Vagina (tissue), 2 donors: ENCODE measurements around the gene QARS1. TPM values are rescaled to one million over a fixed set of nuclear protein-coding genes. Genes with fewer than 3 reads are reported as not detected.

ENCODE experiments used
- DNase-seq, 2 donors: peaks; one replicate each; pipeline ENCODE4 v3.0.0-alpha.2; 2017; ENCODE audit errors: extremely low spot score in 2 of 2
- H3K27ac ChIP-seq: fragments of 200-600 bp; sonication (generic); one replicate; pipeline ENCODE4 v1.5.1; 2019
- H3K27me3 ChIP-seq: fragments of 200-600 bp; sonication (generic); one replicate; pipeline ENCODE4 v1.5.1; 2019
- H3K36me3 ChIP-seq, 2 donors: fragments of 200-600 bp; sonication (generic); one replicate each; pipeline ENCODE4 v1.5.1; 2017 to 2019
- H3K4me1 ChIP-seq: fragments of 200-600 bp; sonication (generic); one replicate; pipeline ENCODE4 v1.5.1; 2019
- H3K4me3 ChIP-seq, 2 donors: fragments of 200-600 bp; sonication (generic); 1 replicate in 1 of 2; 2 replicates in 1 of 2; pipeline ENCODE4 v1.5.1; 2016 to 2019
- H3K9me3 ChIP-seq: fragments of 200-600 bp; sonication (generic); one replicate; pipeline ENCODE4 v1.5.1; 2019
- CTCF ChIP-seq, 3 experiments: fragments of 450-650 bp in 2 of 3; fragments of 200-600 bp in 1 of 3; sonication (generic) in 1 of 3; IDR thresholded peaks; one replicate each; pipeline ENCODE4 v1.5.1; 2017 to 2019; ENCODE audit warnings: antibody characterized with exemption in 3 of 3, mild to moderate bottlenecking in 2 of 3, moderate library complexity in 2 of 3
- POLR2A ChIP-seq, 2 donors: fragments of 450-650 bp; IDR thresholded peaks; one replicate each; pipeline ENCODE4 v1.6.1; 2017; ENCODE audit warnings: antibody characterized with exemption in 2 of 2, mild to moderate bottlenecking in 2 of 2, moderate library complexity in 2 of 2
- POLR2AphosphoS5 ChIP-seq, 2 donors: sonication (generic); formaldehyde crosslinking; IDR thresholded peaks; one replicate each; pipeline ENCODE4 v1.9.0; 2017; ENCODE audit warnings: antibody characterized with exemption in 2 of 2, mild to moderate bottlenecking in 2 of 2, low read depth in 1 of 2; ENCODE audit not compliant: insufficient read depth in 1 of 2
- intact Hi-C: fragments of 100-400 bp; cut with DNase I; formaldehyde crosslinking; loops from one replicate; pipeline ENCODE4 v1.15.1; 2023
- total RNA-seq: library from RNA; depleted of rRNA; stranded (reverse); fragments of >200 nt; gene quantifications from one replicate; pipeline ENCODE4 v1.2.3, GENCODE V29; 2016

QARS1 gene
- total RNA-seq, 1 donor from 2014 or later: 223 TPM

- Histone ChIP-seq H3K9me3 (no peaks in the 10 kb centered on the region), H3K27me3 (no peaks in the 10 kb centered on the region), H3K36me3 (peaks cover 5 to 76% of the 10 kb centered on the region in 2 donors), H3K27ac (peak within 1 kb of the TSS; percentile 97), H3K4me1 (peaks cover 24% of the 10 kb centered on the region), H3K4me3 (peak within 1 kb of the TSS; percentile 76 to 100)
- peak in 1 of 2 donors; percentile 95 for DNase-seq
- peak in 1 of 3 experiments; percentile 2 for TF ChIP-seq CTCF (IDR thresholded peaks at IDR 0.05)
- peak in 1 of 2 donors; percentile 48 for TF ChIP-seq POLR2A (IDR thresholded peaks at IDR 0.05)
- peak; percentile 87 to 95 for TF ChIP-seq POLR2AphosphoS5 (IDR thresholded peaks at IDR 0.05; ENCODE audit: insufficient read depth in 1 of 2, low read depth in 1 of 2)
- intact Hi-C loops: no loop called here
Measured at GRCh38 chr3:49120438-49121131, 16.0 kb upstream of the QARS1 start, which contains the start of gene USP19. Gene USP19, minus strand, starts transcription at chr3:49120823. Its CDS starts 1,678 bp downstream, at chr3:49119145.

DNA sequence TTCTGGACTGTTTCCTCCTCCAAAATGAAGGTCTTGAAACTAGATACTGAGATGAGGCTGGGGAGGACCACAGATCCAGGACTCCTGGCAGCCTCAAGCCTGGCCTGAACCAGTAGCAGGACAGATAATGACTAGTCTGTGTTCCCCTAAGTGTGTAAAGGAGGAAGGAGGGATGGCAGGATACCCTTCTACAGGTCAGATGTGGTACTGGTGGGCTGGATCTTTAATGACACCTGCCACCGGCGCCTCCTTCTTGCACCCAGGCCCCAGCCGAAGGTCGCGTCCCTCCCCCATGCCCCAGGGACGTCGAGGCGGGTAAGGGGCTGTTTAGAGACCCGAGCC is 15.5 kb upstream of the QARS1 start:
- Histone ChIP-seq H3K4me1 (peaks cover 24% of the 10 kb centered on the region), H3K9me3 (no peaks in the 10 kb centered on the region), H3K36me3 (peaks cover 5 to 78% of the 10 kb centered on the region in 2 donors), H3K27me3 (no peaks in the 10 kb centered on the region), H3K4me3 (peak overlapping the region; percentile 76 to 100), H3K27ac (peak overlapping the region; percentile 97)
- no peak for DNase-seq
- intact Hi-C loops: no loop called here
- TF ChIP-seq POLR2AphosphoS5 (IDR thresholded peaks at IDR 0.05; ENCODE audit: insufficient read depth in 1 of 2, low read depth in 1 of 2) (no peak), POLR2A (IDR thresholded peaks at IDR 0.05) (no peak), CTCF (IDR thresholded peaks at IDR 0.05) (no peak)

- Histone ChIP-seq H3K9me3 (no peaks in the 10 kb centered on the region), H3K4me1 (peaks cover 24% of the 10 kb centered on the region), H3K27me3 (no peaks in the 10 kb centered on the region), H3K27ac (peak overlapping the region; percentile 97), H3K4me3 (peak overlapping the region; percentile 76 to 100), H3K36me3 (peaks cover 5 to 78% of the 10 kb centered on the region in 2 donors)
- no peak for TF ChIP-seq POLR2AphosphoS5 (IDR thresholded peaks at IDR 0.05; ENCODE audit: insufficient read depth in 1 of 2, low read depth in 1 of 2)
- TF ChIP-seq CTCF (IDR thresholded peaks at IDR 0.05): no peak
- no peak for TF ChIP-seq POLR2A (IDR thresholded peaks at IDR 0.05)
- no peak for DNase-seq
- intact Hi-C loops: no loop called here
Measured at GRCh38 chr3:49119439-49119838, 14.9 kb upstream of the QARS1 start.

- no peaks in the 10 kb centered on the region for H3K9me3 ChIP-seq
- no peak for DNase-seq
- no peak overlapping the region for H3K27ac ChIP-seq
- intact Hi-C loops: no loop called here
- no peaks in the 10 kb centered on the region for H3K27me3 ChIP-seq
- peaks cover 24% of the 10 kb centered on the region for H3K4me1 ChIP-seq
- TF ChIP-seq POLR2AphosphoS5 (IDR thresholded peaks at IDR 0.05; ENCODE audit: insufficient read depth in 1 of 2, low read depth in 1 of 2): no peak
- no peak for TF ChIP-seq POLR2A (IDR thresholded peaks at IDR 0.05)
- no peak for TF ChIP-seq CTCF (IDR thresholded peaks at IDR 0.05)
- peaks cover 5 to 78% of the 10 kb centered on the region in 2 donors for H3K36me3 ChIP-seq
- H3K4me3 ChIP-seq: peak overlapping the region in 1 of 2 donors; percentile 76
Measured at GRCh38 chr3:49119036-49119435, 14.5 kb upstream of the QARS1 start.

DNA sequence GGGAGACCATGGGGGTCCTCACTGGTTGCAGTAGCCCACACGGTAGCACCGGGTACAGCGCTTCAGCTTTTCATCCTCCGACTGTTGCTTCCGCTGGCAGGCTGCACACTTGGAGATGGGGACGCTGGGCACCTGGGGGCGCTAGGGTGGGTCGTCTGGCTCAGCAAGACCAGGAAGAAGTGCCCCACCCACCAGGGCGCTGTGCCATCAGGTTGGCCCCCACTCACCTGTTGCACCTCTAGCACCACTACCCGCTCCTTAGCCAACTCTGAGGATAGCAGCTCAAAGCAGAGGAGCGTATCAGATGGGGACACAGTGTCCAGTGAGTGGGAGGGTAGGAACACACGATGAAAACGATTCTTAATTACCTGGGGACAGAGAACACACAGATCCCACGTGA is 7.7 kb upstream of the QARS1 start:
- TF ChIP-seq POLR2AphosphoS5 (IDR thresholded peaks at IDR 0.05; ENCODE audit: insufficient read depth in 1 of 2, low read depth in 1 of 2): no peak
- no peak for TF ChIP-seq POLR2A (IDR thresholded peaks at IDR 0.05)
- no peak for TF ChIP-seq CTCF (IDR thresholded peaks at IDR 0.05)
- intact Hi-C loops: no loop called here
- H3K27ac ChIP-seq: no peak overlapping the region
- DNase-seq: no peak
- no peaks in the 10 kb centered on the region for H3K9me3 ChIP-seq
- no peak overlapping the region for H3K4me3 ChIP-seq
- no peaks in the 10 kb centered on the region for H3K27me3 ChIP-seq
- H3K4me1 ChIP-seq: no peaks in the 10 kb centered on the region
- H3K36me3 ChIP-seq: peaks cover 12 to 92% of the 10 kb centered on the region in 2 donors
